Mesodermal cell (in vitro differentiated cells): ENCODE measurements around the gene TIFAB.
A peak's percentile ranks its signal among the peaks of the same experiment; 100 is the strongest.

Experiments
- H3K27ac ChIP-seq: 2 replicates; pipeline ENCODE4 v1.7.0; 2013; ENCODE audit warnings: mild to moderate bottlenecking, low read depth, low read length, moderate library complexity; ENCODE audit not compliant: severe bottlenecking
- H3K36me3 ChIP-seq: 2 replicates; pipeline ENCODE4 v1.7.1; 2013; ENCODE audit warnings: mild to moderate bottlenecking, low read length, moderate library complexity; ENCODE audit not compliant: control insufficient read depth, insufficient read depth
- H3K4me1 ChIP-seq: one replicate; pipeline ENCODE4 v1.7.1; 2013; ENCODE audit warnings: mild to moderate bottlenecking, low read length; ENCODE audit not compliant: insufficient read depth, control insufficient read depth, poor library complexity, severe bottlenecking
- H3K4me3 ChIP-seq: 2 replicates; pipeline ENCODE4 v1.7.0; 2013; ENCODE audit warnings: low read length, control low read depth, mild to moderate bottlenecking; ENCODE audit not compliant: insufficient read depth, poor library complexity, severe bottlenecking; ENCODE audit errors: extremely low read depth
- H3K9me3 ChIP-seq: 2 replicates; pipeline ENCODE4 v1.7.1; 2013; ENCODE audit warnings: mild to moderate bottlenecking, low read length, moderate library complexity; ENCODE audit not compliant: control insufficient read depth
- WGBS, 2 experiments: methylation state at CpG; one replicate each; pipeline ENCODE4 v1.1.5; 2013; ENCODE audit warnings: missing lambda C conversion rate in 2 of 2; ENCODE audit not compliant: insufficient coverage in 2 of 2; 5-methylcytosine and 5-hydroxymethylcytosine counted together

Gene TIFAB

GRCh38 chr5:135435467-135436330 is 16.5 kb downstream of the TIFAB start:
- 91 to 94% methylated on average over 6 to 9 of the region's 9 CpGs for WGBS, 2 experiments

DNA sequence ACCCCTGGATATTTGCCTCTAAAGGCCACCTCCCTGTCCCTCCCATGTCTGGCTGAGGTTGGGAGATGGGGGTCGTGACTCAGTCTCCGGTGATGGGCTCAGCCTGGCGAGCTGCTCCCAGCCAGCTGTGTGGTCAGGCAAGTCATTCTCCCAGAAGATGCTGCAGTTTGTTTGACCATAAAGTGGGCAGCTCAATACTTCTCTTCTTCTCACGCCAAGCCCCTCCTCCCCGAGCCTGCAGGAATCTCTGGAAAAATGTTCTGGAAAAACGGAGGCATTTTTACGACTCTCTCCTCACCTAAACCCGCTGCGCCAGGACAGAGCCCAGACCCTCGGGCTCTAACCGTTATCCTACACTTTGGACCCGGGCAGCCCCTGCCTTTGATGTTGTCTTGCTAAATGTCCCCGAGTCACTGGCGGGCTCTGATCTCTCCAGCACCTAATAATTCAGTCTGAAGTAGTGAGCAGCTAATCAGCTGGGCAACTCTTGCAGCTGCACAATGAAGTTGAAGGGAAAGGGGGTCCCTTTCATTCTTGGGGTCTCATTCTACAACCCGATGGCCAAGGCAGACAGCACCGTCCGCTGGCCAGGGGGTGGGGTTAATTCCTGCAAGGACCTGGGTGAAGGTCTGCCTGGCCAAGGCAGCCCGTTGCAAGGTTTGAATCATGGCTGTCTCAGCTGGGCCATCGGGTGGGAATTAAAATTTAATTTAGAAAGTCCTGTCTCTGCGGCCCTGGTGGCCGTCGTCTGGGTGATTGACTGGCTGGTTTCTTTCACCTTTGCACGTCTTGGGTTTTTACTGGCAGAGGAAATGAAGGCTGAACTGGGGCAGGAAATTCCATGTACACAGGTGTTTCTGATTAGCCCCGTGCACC is 17.3 kb downstream of the TIFAB start:
- H3K4me1 ChIP-seq: peaks cover 38% of the 10 kb centered on the region
- H3K36me3 ChIP-seq: no peaks in the 10 kb centered on the region
- no peak overlapping the region for H3K4me3 ChIP-seq
- 88 to 93% methylated on average over 23 to 24 of the region's 24 CpGs for WGBS, 2 experiments
- no peaks in the 10 kb centered on the region for H3K9me3 ChIP-seq
- H3K27ac ChIP-seq: no peak overlapping the region

More at GRCh38 chr5:135435467-135436330, 16.5 kb downstream of the TIFAB start:
- Histone ChIP-seq H3K27ac (no peak overlapping the region), H3K9me3 (no peaks in the 10 kb centered on the region), H3K36me3 (no peaks in the 10 kb centered on the region), H3K4me3 (no peak overlapping the region), H3K4me1 (peaks cover 38% of the 10 kb centered on the region)

DNA sequence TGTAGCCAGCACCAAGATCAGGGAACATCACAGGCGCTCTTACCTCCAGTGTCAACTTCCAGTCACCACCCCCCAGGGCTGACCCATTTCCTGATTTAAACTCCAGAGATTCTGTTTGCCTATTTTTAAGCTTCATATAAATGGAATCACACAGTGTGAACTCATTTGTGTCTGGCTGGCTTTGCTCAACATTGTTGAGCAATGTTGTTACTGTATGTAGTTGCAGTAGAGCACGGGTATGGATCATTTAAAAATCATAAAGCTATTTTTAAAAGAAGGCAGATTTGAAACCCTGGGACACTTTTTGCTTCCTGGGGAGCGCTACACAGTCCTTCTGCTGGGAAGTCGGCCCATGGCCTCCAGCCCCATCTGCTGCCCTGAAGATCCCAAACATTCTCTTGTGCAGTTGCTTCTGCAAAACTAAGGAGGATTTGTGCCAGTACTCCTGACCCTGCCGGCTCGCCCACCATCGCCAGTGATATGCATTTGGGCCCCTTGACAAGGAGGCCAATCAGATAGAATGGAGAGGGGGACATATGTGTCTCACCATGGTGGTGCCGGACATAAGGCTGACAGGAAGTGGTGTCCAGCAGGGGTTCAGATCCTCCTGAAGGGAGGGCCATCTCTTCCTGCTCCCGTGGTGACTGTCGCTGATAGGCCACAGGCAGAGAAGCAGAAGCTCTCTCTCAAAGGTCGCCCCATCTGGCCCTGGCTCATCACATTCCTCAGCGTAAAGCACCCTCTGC is 18.3 kb downstream of the TIFAB start:
- Histone ChIP-seq H3K36me3 (no peaks in the 10 kb centered on the region), H3K9me3 (peaks cover 4% of the 10 kb centered on the region), H3K27ac (peak overlapping the region; percentile 29), H3K4me1 (peaks cover 31% of the 10 kb centered on the region), H3K4me3 (no peak overlapping the region)
- WGBS, 2 experiments: 84 to 93% methylated on average over 11 of the region's 12 CpGs

DNA sequence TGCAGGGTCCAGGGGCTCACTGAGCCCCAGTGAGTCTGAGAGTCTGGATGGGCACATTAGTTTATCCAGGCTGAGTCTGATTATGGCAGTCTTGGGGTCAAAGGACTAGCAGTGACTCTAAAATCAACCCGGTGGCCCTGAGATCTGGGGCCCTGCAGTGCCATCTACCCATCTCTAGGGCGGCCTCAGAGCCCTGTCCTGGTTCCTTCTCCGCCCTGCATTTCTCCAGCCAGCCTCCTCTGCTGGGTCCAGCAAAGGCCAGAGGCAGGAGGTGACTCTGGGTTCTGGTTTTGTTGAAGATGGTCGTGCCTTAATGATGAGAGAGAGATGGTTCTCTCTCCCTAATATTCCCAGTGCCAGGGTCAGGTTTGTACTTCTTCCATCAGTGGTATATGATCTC is 20.0 kb downstream of the TIFAB start:
- WGBS, 2 experiments: 83 to 86% methylated on average over 1 to 3 of the region's 4 CpGs

GRCh38 chr5:135430135-135430437 is 22.1 kb downstream of the TIFAB start:
- WGBS, 2 experiments: 96 to 100% methylated on average over 5 to 7 of the region's 7 CpGs
- H3K9me3 ChIP-seq: peaks cover 16% of the 10 kb centered on the region
- H3K4me1 ChIP-seq: peaks cover 15% of the 10 kb centered on the region
- no peaks in the 10 kb centered on the region for H3K36me3 ChIP-seq
- H3K4me3 ChIP-seq: no peak overlapping the region
- H3K27ac ChIP-seq: peak overlapping the region; percentile 23

More for the DNA sequence above, 20.0 kb downstream of the TIFAB start:
- Histone ChIP-seq H3K4me1 (peaks cover 19% of the 10 kb centered on the region), H3K4me3 (no peak overlapping the region), H3K36me3 (no peaks in the 10 kb centered on the region), H3K27ac (no peak overlapping the region), H3K9me3 (peaks cover 16% of the 10 kb centered on the region)

- Histone ChIP-seq H3K36me3 (no peaks in the 10 kb centered on the region), H3K4me3 (no peak overlapping the region), H3K4me1 (peaks cover 12% of the 10 kb centered on the region), H3K27ac (peak overlapping the region; percentile 43), H3K9me3 (peaks cover 16% of the 10 kb centered on the region)
- 70 to 85% methylated on average over 5 to 10 of the region's 12 CpGs for WGBS, 2 experiments
Observed at GRCh38 chr5:135429301-135430134, 22.6 kb downstream of the TIFAB start.

GRCh38 chr5:135428586-135428985 is 23.6 kb downstream of the TIFAB start:
- Histone ChIP-seq H3K4me1 (peaks cover 12% of the 10 kb centered on the region), H3K9me3 (peaks cover 16% of the 10 kb centered on the region), H3K36me3 (no peaks in the 10 kb centered on the region), H3K4me3 (no peak overlapping the region), H3K27ac (no peak overlapping the region)
- whole genome bisulfite sequencing, 2 experiments: 100% methylated on average over 1 of the region's 1 CpG; no CpG with 5 or more reads in 1 of the 2 experiments

GRCh38 chr5:135426102-135427082 is 25.8 kb downstream of the TIFAB start:
- Histone ChIP-seq H3K36me3 (no peaks in the 10 kb centered on the region), H3K4me1 (peaks cover 18% of the 10 kb centered on the region), H3K9me3 (peaks cover 16% of the 10 kb centered on the region), H3K27ac (no peak overlapping the region), H3K4me3 (no peak overlapping the region)
- WGBS, 2 experiments: 83 to 91% methylated on average over 3 to 4 of the region's 7 CpGs

DNA sequence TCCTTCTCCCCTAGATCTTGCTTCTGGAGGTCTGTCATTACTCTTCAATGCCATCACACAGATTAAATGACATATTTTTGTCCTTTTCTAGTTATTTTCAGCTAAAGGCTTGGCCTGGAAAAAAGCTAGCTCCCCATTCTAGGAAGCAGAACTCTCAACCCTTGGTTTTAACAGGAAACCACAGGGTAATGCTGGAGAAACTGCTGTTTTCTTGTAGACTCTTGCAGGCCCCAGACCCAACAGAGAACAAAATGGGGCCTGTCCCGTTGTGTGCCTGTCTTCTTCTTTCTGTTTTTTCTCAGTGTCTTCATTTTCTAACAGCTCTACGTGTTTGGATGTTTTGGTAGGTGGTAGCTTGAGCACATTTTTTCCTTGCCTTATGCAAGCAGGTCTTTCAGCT is 26.5 kb downstream of the TIFAB start:
- H3K4me3 ChIP-seq: no peak overlapping the region
- WGBS, 2 experiments: 86% methylated on average over 1 of the region's 2 CpGs; no CpG with 5 or more reads in 1 of the 2 experiments
- H3K36me3 ChIP-seq: no peaks in the 10 kb centered on the region
- no peak overlapping the region for H3K27ac ChIP-seq
- peaks cover 16% of the 10 kb centered on the region for H3K9me3 ChIP-seq
- H3K4me1 ChIP-seq: peaks cover 18% of the 10 kb centered on the region
